ENCODE data around the gene PADI3. TPM values are rescaled to one million over a fixed set of nuclear protein-coding genes. Genes with fewer than 3 reads are reported as not detected.

Gene PADI3
- not detected in 2 replicates for total RNA-seq

GRCh38 chr1:17248781-17249180 lies at the start of gene PADI3:
Gene PADI3, plus strand, starts transcription at chr1:17249098. Its CDS starts 40 bp downstream, at chr1:17249138.

GRCh38 chr1:17204546-17205440 lies 44.1 kb upstream of the PADI3 start, which contains the start of gene PADI1:
Gene PADI1, plus strand, starts transcription at chr1:17205128. Its CDS starts 90 bp downstream, at chr1:17205218.

GRCh38 chr1:17307946-17308345 lies 59.0 kb downstream of the PADI3 start, which contains the start of gene PADI4:
Gene PADI4, plus strand, starts transcription at chr1:17308197. Its CDS starts 26 bp downstream, at chr1:17308223.

Small RNA genes within 50 kb of the gene (small RNA-seq; reads per million reads assigned to genes)
- gene MIR3972, result not detected

Other genes with a start within 250 kb of the PADI3 start
- 60.2 and 86.9 TPM in 2 replicates for gene ATP13A2, start 237.2 kb upstream of the PADI3 start, total RNA-seq
- gene SDHB, start 195.1 kb upstream of the PADI3 start, total RNA-seq, result 96.0 and 97.8 TPM in 2 replicates
- under 0.01 TPM in 1 of 2 replicates, not detected in the other for gene PADI2, start 129.6 kb upstream of the PADI3 start, total RNA-seq
- not detected in 2 replicates for gene PADI1, start 44.0 kb upstream of the PADI3 start, total RNA-seq
- gene PADI4, start 59.1 kb downstream of the PADI3 start, total RNA-seq, result not detected in 2 replicates
- not detected in 2 replicates for gene PADI6, start 123.1 kb downstream of the PADI3 start, total RNA-seq
- gene RCC2, start 190.6 kb downstream of the PADI3 start, total RNA-seq, result 129 TPM in 2 replicates